C4-2B (cell line): ENCODE results near the gene PCDHGA3.
"Not testable (repeated sequence)": the region's sequence is repeated elsewhere in the genome, so short reads cannot be mapped to it uniquely, and the experiment has no call there.

Experiments used
- H3K27ac ChIP-seq: fragments of 450-650 bp; 2 replicates; pipeline ENCODE4 v1.5.1; 2017
- ZFX ChIP-seq: fragments of 450-650 bp; IDR thresholded peaks from 2 replicates; pipeline ENCODE4 v1.6.1; 2017
- TF ChIP-seq, protein P1 (sequence below): fragments of 450-650 bp; conservative IDR thresholded peaks from 2 replicates; pipeline ENCODE4 v1.5.1; 2017; ENCODE audit warnings: mild to moderate bottlenecking

The PCDHGA3 gene

DNA sequence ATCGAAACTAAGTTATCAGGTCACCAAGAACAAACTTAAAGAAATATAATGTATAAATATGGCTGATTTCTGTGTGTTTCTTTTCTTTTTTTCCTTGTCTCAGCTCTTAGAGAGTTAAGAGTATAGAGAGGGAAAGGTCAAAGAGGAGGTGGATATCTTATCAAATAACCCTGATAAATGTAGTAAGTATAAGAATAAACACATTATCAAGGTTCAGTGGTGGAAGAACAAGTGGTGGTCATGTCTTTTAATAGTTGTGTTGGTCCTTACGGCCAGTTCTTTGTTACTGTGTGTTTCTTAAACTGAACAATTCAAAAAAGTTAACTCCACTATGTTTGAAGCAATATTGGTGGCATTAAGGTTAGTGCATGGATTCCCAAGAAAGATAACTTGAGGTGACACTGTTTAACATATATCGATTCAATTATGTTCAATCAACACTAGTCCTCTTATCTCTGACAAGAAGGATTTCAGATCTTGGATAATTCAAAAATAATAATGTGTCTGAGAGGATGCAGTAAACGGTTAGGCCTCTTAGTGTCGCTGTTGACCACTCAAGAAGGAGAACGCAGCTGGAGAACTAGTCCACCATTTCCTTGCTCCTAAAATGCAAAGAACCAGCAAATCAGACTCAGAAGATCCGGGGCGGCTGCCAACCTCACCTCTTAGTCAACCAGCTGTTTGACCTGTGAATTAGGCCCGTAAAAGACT lies at the start of gene PCDHGA3:
PCDHGA3 (plus strand) TSS at position 588 of the 711 bp plus-strand sequence. CDS start 205 bp downstream, outside the sequence.
- H3K27ac ChIP-seq: no peak within 1 kb of the TSS
- TF ChIP-seq ZFX: no peak
- TF ChIP-seq, protein P1, sequence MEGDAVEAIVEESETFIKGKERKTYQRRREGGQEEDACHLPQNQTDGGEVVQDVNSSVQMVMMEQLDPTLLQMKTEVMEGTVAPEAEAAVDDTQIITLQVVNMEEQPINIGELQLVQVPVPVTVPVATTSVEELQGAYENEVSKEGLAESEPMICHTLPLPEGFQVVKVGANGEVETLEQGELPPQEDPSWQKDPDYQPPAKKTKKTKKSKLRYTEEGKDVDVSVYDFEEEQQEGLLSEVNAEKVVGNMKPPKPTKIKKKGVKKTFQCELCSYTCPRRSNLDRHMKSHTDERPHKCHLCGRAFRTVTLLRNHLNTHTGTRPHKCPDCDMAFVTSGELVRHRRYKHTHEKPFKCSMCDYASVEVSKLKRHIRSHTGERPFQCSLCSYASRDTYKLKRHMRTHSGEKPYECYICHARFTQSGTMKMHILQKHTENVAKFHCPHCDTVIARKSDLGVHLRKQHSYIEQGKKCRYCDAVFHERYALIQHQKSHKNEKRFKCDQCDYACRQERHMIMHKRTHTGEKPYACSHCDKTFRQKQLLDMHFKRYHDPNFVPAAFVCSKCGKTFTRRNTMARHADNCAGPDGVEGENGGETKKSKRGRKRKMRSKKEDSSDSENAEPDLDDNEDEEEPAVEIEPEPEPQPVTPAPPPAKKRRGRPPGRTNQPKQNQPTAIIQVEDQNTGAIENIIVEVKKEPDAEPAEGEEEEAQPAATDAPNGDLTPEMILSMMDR: peak; percentile 66

DNA sequence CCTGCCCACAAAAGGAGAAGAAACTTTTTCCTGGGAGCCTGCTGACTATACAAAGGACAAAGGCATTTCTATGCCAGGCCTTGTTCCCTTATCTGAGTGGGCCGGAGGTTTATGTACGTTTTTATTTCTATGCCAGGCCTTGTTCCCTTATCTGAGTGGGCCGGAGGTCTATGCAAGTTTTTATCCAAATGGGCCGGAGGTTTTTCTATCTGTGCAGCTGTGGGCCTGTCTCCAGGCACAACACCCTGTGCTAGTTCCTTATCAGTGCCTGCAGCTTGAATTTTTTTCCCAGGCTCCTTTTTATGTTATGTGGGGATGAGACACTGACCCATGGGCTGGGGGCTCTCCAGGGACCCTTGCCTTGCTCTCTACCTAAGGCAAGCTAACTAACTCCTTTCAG lies 45.3 kb upstream of the PCDHGA3 start:
- no peak overlapping the region for H3K27ac ChIP-seq
- TF ChIP-seq ZFX: no peak
- TF ChIP-seq, protein P1: no peak

DNA sequence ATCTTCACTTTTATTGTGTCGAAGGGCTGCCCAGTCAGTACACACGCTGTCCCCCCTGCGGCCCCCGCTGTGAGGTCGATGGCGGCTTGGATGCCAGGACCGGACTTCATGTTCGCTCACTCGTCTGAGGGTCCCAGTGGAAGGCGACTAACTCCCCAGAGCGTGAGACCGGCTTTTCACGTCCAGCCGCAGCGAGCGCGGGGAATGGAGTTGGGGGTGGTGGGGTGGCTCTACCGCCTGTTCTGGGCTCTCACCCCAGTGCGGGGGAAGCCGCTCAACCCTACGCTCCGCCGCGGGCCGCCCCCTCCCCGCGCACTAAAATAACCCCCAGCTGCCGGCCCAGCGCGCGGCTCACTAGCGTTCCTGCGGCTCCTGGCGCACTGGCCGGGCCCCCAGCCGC lies 39.9 kb upstream of the PCDHGA3 start, which contains the start of gene SLC25A2:
SLC25A2 (minus strand) TSS at position 294 of the 400 bp plus-strand sequence; CDS start at position 110, 184 bp downstream.
- no peak within 1 kb of the TSS for H3K27ac ChIP-seq
- TF ChIP-seq ZFX: no peak
- TF ChIP-seq, protein P1: no peak

DNA sequence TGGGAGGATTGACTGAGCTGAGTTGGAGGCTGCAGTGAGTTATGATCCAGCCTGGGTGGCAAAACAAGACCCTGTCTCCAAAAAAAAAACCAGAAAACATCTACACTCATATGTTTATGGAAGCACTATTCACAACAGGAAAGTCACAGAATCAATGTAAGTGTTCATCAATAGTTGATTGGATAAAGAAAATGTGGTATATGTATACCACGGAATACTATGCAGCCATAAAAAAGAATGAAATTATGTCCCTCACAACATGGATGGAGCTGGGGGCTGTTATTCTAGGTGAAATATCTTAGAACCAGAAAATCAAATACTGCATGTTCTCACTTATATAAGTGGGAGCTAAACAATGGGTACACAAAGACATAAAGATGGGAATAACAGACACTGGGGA lies 37.0 kb upstream of the PCDHGA3 start:
- no peak overlapping the region for H3K27ac ChIP-seq
- TF ChIP-seq, protein P1: no peak
- no peak for TF ChIP-seq ZFX

DNA sequence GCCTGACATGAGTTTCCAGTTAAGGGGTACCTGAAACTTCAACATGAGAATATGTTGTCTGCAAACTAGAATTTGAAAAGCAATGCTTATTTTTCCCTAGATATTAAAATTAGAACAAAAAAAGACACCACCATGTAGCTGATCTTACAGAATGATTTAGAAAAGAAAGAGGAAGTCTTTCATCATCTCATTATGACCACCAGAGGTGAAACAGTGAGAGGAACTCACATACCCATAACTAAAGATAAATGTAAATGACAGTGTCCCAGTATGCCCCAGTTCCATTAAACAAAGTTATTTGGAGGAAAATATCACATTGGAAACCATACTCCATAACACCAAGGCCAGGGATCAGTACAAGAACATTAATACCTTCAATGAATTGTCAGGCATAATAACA lies 29.9 kb upstream of the PCDHGA3 start:
- H3K27ac ChIP-seq: no peak overlapping the region
- TF ChIP-seq, protein P1: no peak
- no peak for TF ChIP-seq ZFX

DNA sequence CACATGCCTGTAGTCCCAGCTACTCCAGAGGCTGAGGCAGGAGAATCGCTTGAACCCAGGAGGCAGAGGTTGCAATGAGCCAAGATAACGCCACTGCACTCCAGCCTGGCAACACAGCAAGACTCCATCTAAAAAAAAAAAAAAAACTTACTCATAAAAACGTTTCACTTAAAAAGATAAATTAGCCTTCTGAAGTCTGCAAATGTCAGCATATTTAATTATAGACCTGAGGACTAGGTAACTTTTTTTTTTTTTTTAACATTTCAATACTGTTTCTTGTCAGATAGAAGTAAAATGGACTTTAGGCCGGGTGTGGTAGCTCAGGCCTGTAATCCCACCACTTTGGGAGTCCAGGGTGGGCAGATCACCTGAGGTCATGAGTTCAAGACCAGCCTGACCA lies 26.7 kb upstream of the PCDHGA3 start:
- H3K27ac ChIP-seq: not testable (repeated sequence)

DNA sequence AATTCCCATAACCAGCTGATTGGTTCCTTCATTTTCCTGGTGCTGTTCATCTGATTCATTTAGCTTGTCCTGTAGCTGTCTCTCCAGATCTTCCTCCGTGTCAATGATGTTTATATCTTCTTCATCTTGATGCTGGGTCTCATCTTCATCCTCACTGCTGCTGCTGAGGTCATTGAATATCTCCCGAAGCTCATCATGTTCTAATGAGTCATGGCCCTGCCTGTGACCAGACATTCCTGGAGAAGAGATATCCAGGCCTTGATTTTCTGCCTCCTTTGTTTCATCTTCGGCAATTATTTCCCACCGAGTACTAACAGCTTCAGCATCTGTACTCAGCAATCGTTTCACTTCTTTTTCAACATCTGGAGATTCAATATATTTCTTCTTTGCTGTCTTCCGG lies 24.4 kb upstream of the PCDHGA3 start:
- no peak for TF ChIP-seq ZFX
- TF ChIP-seq, protein P1: no peak
- H3K27ac ChIP-seq: no peak overlapping the region

DNA sequence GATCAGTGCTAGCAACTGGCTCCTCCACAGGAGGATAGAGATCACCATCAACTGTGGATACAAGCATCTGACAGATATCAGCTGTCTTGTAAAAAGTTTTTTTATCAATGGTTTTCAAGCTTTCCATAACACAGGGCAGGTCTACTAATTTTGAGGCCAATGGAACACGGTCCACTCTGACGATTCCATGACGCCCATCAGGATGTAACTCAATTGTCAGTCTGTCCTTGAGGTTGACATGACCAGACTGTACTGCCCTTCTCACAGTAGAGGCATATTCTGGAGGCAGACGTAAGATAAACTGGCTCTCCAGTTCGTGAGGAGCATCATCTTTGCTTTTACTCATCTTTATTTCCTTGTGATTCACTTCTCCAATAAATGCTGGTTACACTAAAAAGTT lies 23.9 kb upstream of the PCDHGA3 start:
- H3K27ac ChIP-seq: no peak overlapping the region
- TF ChIP-seq ZFX: no peak
- TF ChIP-seq, protein P1: no peak
